Cardiac atrium fibroblast (primary cell): ENCODE results near the gene S100A6. TPM values are rescaled to one million over a fixed set of nuclear protein-coding genes. Genes with fewer than 3 reads are reported as not detected.

Experiments used
- total RNA-seq: library from RNA; depleted of rRNA; stranded (reverse); fragments of >200 nt; gene quantifications from 2 replicates; pipeline ENCODE4 v1.2.3, GENCODE V29; 2015

S100A6 gene
- total RNA-seq = 782 and 910 TPM in 2 replicates

DNA sequence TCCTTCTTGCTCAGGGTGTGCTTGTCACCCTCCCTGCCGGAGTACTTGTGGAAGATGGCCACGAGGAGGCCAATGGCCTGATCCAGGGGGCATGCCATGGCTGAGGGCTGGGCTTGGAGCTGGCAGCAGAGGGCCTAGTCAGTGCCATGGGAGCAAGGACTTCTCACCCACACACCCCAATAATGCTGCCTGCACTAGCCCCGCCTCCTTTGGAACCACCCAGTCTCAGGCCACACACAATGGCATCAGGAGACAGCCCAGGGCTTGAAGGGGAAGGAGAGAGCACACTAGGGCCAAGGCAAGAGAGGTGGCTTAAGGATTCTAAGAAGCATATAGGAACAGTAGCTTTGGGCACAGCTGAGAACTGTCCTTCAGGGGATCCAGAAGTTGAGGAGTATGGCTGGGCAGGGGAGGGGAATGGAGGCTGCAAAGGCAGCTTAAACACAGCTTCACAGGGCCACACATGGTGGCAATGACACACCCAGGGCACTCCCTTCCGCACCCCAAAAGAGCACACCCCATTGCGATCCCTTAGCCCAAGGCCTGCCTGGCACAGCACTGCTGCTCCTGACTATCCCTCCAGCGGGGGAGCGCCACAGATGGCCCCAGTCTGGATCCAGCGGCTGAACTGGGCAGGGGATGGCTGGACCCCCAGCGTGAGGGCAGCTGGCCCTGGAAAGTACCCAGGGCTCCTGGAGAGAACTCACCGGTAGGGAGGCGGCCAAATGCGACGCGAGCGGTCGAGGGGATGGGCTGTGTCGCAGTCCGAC, at the start of gene S100A6:
TSS of gene S100A6 (minus strand) at position 750 of the 770 bp plus-strand sequence. CDS start at position 98, 652 bp downstream.

DNA sequence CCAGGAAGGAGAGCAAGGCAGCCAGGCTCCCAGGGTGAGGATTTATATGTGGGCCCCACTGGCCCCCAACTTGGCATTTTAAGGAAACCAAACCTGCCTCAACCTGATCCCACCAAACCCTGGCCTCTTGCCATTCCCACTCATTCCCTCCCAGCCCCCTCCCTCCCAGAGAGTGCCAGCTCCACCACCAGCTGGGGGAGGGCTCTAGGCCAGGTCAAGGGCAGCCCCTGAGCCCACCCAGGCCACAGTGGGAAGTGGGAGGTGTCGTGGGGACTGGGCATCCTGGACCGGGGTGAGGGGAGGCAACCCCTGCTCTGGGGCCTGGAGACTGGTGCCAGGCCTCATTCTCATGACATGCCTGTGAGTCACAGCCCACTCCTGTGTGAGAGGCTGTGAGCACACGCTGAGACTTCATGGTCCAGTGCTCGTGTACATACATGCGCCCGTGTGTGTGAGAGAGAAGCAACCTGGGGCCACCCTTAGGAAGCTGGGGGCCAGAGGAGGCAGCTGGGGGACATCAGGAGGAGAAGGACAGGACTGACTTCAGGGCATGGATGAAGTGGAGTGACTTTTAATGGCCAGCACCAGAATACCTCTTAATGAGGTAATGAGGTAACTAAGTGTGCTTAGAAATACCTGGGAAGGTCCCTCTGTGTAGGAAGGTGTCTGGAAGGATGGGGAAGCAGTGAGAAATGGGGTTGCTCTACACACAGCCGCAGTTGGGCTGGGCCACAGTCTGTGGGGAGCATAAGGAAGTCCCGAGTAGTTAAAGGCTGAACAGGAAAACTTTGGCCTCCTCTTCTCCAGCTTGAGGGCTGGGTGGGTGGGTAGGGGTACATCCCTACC, 30.0 kb upstream of the S100A6 start, which contains the start of gene S100A2:
TSS of gene S100A2 (minus strand) at position 316 of the 846 bp plus-strand sequence. CDS start 1,967 bp downstream, outside the sequence.

DNA sequence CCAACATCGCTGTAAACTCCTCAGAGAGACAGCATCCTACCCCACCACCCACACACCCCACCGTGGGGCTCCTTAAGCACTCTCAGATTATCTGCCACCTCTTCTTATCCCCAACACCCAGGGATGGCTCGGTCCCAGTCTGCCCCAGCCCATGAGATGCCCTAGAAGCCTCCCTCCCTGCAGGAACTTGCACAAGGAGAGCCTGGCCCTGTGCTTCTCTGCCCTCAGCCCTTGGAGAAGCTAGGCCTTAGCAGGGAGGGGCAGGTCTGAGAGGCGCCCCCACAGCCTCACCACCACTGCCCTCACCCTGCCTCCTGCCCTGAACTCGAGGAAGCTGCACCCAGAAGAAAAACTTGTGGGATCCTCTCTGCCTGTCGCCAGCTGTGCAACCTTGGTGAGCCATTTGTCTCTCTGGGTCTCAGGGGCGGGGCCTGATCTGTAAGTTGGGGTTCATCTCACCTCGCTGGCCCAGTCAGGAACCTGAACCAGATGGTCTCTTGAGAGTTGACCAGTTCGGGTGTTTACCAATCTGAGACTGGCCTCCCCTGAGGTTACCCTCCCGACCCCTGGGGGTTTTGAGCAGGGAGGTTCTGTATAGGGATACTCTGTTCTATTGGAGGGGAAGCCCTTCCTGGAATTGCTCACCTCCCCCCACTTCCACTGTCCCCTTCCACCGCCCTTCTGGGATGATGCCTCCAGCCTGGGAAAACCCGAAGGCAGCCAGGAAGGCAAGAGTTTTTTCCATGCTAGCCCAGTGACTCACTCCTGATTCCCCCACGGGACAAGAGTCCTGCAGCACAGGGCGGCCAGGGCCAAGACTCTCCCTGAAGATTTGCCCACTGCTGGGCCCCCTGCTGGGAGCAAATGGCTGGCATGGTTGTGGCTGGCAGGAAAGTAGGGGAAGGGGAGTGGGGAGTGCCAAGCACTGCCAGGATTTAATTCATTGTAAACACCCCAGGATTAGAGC, 13.2 kb upstream of the S100A6 start, which contains the start of gene S100A3:
TSS of gene S100A3 (minus strand) at position 537 of the 967 bp plus-strand sequence. CDS start 773 bp downstream, outside the sequence.

DNA sequence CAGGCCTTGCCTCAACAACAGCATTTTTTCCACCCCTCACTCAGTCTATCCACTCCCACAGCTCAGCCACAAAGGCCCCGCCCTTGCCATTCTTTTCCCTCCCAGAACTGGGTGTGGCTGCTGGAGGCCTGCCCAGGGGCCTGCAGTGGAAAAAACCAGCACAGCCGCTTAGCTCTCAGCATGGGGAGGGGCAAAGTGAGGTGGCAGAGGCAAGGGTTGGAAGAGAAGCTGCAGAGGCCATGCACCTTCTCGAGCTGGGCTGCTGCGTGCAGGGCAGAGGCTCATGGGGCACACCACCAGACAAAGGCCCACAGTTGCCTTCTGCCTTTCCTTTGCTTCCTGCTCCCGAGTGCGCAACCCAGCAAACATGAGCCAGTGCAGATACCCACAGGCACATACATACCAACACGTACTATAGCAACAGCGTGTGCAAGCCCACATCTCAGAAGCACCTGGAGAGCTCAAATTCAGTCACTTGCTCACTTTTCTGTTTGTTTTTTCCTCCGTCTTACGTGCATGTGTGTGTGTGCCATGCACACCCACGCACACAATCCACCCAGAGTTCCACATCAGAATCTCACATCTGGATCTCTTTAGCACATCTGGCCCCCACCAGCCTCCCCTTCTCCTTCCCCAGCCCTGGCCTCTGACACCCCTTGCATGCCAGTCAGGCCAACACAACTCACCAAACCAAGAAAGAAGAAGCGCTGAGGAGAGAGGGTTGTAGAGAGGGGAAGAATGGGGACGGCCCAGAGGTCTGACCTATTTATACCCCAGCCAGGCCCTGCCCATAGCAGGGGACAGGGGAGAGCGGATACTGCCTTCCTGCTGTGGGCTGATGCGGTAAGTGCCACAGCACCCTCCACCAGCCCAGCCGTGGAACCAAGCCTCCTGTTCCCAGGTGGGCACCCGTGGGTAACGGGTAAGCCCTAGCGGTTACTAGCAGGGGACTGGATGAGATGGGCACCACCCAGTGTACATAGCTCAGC, 9.6 kb upstream of the S100A6 start, which contains the start of gene S100A4:
TSS of gene S100A4 (minus strand) at position 740 of the 989 bp plus-strand sequence. CDS start 1,012 bp downstream, outside the sequence.

DNA sequence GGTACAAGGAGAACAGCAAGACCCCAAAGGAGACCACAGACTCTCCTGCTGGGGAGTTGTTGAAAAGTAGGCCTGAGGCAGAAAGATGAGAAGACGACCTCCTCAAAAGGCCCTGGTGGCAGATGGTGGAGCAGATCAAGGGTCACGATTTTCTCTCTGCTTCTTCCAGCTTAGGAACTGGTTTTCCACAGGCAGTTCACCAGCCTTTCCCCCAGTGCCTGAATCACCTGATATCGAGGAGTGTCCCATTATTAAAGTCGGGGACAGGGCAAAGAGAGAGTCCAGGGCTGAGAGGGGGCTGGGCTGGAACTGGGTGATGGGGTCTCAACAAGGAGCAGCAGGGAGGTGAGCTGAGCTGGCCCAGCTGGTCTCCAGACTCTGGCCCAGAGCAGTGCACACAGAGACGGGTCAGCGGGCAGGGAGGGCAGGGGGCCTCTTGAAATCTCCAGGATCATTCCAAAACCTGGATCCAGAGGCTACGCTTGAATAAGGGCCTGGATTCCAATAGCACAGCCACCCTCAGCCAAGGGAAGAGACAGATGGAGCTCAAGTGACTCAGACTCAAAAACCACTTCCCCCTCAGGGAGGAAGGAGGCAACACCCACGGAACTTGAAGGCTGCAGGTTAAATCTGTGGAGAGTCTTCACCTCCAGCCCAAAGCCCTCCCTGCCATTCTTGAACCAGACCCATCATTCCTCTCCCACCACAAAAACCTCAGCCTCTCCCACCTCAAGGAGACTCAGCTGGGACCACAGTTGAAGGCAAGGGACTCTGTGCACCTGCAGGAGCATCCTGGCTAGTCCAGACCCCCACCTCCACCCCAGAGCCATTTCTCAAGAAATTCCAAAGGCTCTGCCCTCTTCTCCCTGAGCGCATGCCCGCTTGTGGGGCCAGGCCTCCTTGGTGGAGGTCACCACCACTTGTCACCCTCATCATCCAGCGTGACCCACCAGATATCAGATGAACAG, 4.9 kb upstream of the S100A6 start, which contains the start of gene S100A5:
TSS of gene S100A5 (minus strand) at position 541 of the 968 bp plus-strand sequence. CDS start 743 bp downstream, outside the sequence.

Other genes starting within 250 kb of the S100A6 start
- not detected in 2 replicates for gene PGLYRP3, start 223.0 kb downstream of the S100A6 start, total RNA-seq
- gene PGLYRP4, start 187.2 kb downstream of the S100A6 start, total RNA-seq = not detected in 2 replicates
- gene S100A9, start 178.1 kb downstream of the S100A6 start, total RNA-seq = not detected in 2 replicates
- not detected in 2 replicates for gene S100A12, start 160.4 kb downstream of the S100A6 start, total RNA-seq
- not detected in 2 replicates for gene S100A8, start 144.9 kb downstream of the S100A6 start, total RNA-seq
- not detected in 2 replicates for gene S100A7A, start 119.5 kb downstream of the S100A6 start, total RNA-seq
- not detected in 2 replicates for gene S100A7, start 75.3 kb downstream of the S100A6 start, total RNA-seq
- gene S100A5, start 4.9 kb upstream of the S100A6 start, total RNA-seq = not detected in 2 replicates
- 145 and 248 TPM in 2 replicates for gene S100A4, start 9.8 kb upstream of the S100A6 start, total RNA-seq
- gene S100A3, start 13.3 kb upstream of the S100A6 start, total RNA-seq = 7.5 and 9.0 TPM in 2 replicates
- gene S100A2, start 29.9 kb upstream of the S100A6 start, total RNA-seq = 0.16 TPM in 1 of 2 replicates, not detected in the other
- 200 and 242 TPM in 2 replicates for gene S100A16, start 77.1 kb upstream of the S100A6 start, total RNA-seq
- not detected in 2 replicates for gene S100A14, start 80.3 kb upstream of the S100A6 start, total RNA-seq
- 144 and 173 TPM in 2 replicates for gene S100A13, start 91.5 kb upstream of the S100A6 start, total RNA-seq
- gene S100A1, start 92.4 kb upstream of the S100A6 start, total RNA-seq = not detected in 2 replicates
- 22.8 and 24.0 TPM in 2 replicates for gene CHTOP, start 98.1 kb upstream of the S100A6 start, total RNA-seq
- 56.1 and 65.7 TPM in 2 replicates for gene SNAPIN, start 122.7 kb upstream of the S100A6 start, total RNA-seq
- 122 and 128 TPM in 2 replicates for gene ILF2, start 135.0 kb upstream of the S100A6 start, total RNA-seq
- 9.4 and 11.7 TPM in 2 replicates for gene NPR1, start 142.7 kb upstream of the S100A6 start, total RNA-seq
- gene INTS3, start 192.1 kb upstream of the S100A6 start, total RNA-seq = 21.8 and 27.7 TPM in 2 replicates
- 19.1 and 19.5 TPM in 2 replicates for gene SLC27A3, start 239.4 kb upstream of the S100A6 start, total RNA-seq